H9 (cell line): ENCODE data around the gene AP2S1. TPM values are rescaled to one million over a fixed set of nuclear protein-coding genes. Genes with fewer than 3 reads are reported as not detected.

Source experiments
- DNase-seq: peaks from one replicate; pipeline ENCODE4 v3.0.0-alpha.2; 2017
- H2AFZ ChIP-seq: one replicate; pipeline ENCODE4 v1.6.1; 2013; ENCODE audit warnings: mild to moderate bottlenecking, low read length, control low read depth, moderate library complexity
- H2AK5ac ChIP-seq: 2 replicates; pipeline ENCODE4 v1.6.1; 2013; ENCODE audit warnings: low read length, control low read depth, mixed read lengths; ENCODE audit not compliant: insufficient read length
- H2BK120ac ChIP-seq: one replicate; pipeline ENCODE4 v1.6.1; 2013; ENCODE audit warnings: low read depth, mild to moderate bottlenecking, low read length, control low read depth, inconsistent platforms; ENCODE audit not compliant: poor library complexity, severe bottlenecking
- H2BK12ac ChIP-seq: 2 replicates; pipeline ENCODE4 v1.6.1; 2013; ENCODE audit warnings: low read length, control low read depth, mixed read lengths, low read depth; ENCODE audit not compliant: insufficient read length
- H2BK15ac ChIP-seq: 2 replicates; pipeline ENCODE4 v1.6.1; 2013; ENCODE audit warnings: low read depth, low read length, control low read depth
- H2BK20ac ChIP-seq: one replicate; pipeline ENCODE4 v1.6.1; 2013; ENCODE audit warnings: low read depth, mild to moderate bottlenecking, low read length, control low read depth, inconsistent platforms; ENCODE audit not compliant: poor library complexity, severe bottlenecking
- H2BK5ac ChIP-seq: 2 replicates; pipeline ENCODE4 v1.6.1; 2013; ENCODE audit warnings: low read length, control low read depth, mixed read lengths; ENCODE audit not compliant: insufficient read length
- H3K14ac ChIP-seq: 2 replicates; pipeline ENCODE4 v1.6.1; 2013; ENCODE audit warnings: low read length, control low read depth; ENCODE audit not compliant: insufficient read depth
- H3K18ac ChIP-seq: 2 replicates; pipeline ENCODE4 v1.6.1; 2013; ENCODE audit warnings: low read depth, mild to moderate bottlenecking, mixed read lengths, low read length, control low read depth; ENCODE audit not compliant: insufficient read length
- H3K23ac ChIP-seq: 2 replicates; pipeline ENCODE4 v1.6.1; 2013; ENCODE audit warnings: low read length, control low read depth, mixed read lengths, low read depth; ENCODE audit not compliant: insufficient read length
- H3K23me2 ChIP-seq: 2 replicates; pipeline ENCODE4 v1.6.1; 2013; ENCODE audit warnings: low read depth, mild to moderate bottlenecking, mixed read lengths, low read length, control low read depth; ENCODE audit not compliant: insufficient read length, poor library complexity, severe bottlenecking
- H3K27ac ChIP-seq: 2 replicates; pipeline ENCODE4 v1.5.1; 2013; ENCODE audit warnings: low read length, control low read depth, mixed read lengths, low read depth; ENCODE audit not compliant: insufficient read length
- H3K27me3 ChIP-seq: 2 replicates; pipeline ENCODE4 v1.6.1; 2013; ENCODE audit warnings: low read length, control low read depth, inconsistent platforms; ENCODE audit not compliant: insufficient read depth
- H3K4ac ChIP-seq: 2 replicates; pipeline ENCODE4 v1.6.1; 2013; ENCODE audit warnings: low read depth, mild to moderate bottlenecking, control low read depth, inconsistent platforms, low read length, moderate library complexity
- H3K4me1 ChIP-seq: 2 replicates; pipeline ENCODE4 v1.6.1; 2013; ENCODE audit warnings: low read length, control low read depth, inconsistent platforms; ENCODE audit not compliant: insufficient read depth
- H3K4me2 ChIP-seq: 2 replicates; pipeline ENCODE4 v1.6.1; 2013; ENCODE audit warnings: low read length, control low read depth, mixed read lengths; ENCODE audit not compliant: insufficient read length, insufficient read depth
- H3K56ac ChIP-seq: 2 replicates; pipeline ENCODE4 v1.6.1; 2013; ENCODE audit warnings: low read depth, mild to moderate bottlenecking, mixed read lengths, low read length, control low read depth; ENCODE audit not compliant: insufficient read length
- H3K79me1 ChIP-seq: 2 replicates; pipeline ENCODE4 v1.6.1; 2013; ENCODE audit warnings: low read depth, mild to moderate bottlenecking, moderate library complexity, low read length, control low read depth, inconsistent platforms; ENCODE audit not compliant: insufficient read depth, poor library complexity, severe bottlenecking
- H3K79me2 ChIP-seq: 2 replicates; pipeline ENCODE4 v1.6.1; 2013; ENCODE audit warnings: low read length, control low read depth, inconsistent platforms; ENCODE audit not compliant: insufficient read depth
- H3K9ac ChIP-seq: 2 replicates; pipeline ENCODE4 v1.6.1; 2013; ENCODE audit warnings: low read length, control low read depth, mixed read lengths; ENCODE audit not compliant: insufficient read length; ENCODE audit errors: extremely low read depth
- H3K9me3 ChIP-seq: one replicate; pipeline ENCODE4 v1.6.1; 2013; ENCODE audit warnings: low read depth, low read length, inconsistent platforms; ENCODE audit not compliant: control insufficient read depth
- H3T11ph ChIP-seq: one replicate; pipeline ENCODE4 v1.6.1; 2013; ENCODE audit warnings: mild to moderate bottlenecking, low read length, control low read depth, inconsistent platforms
- H4K20me1 ChIP-seq: one replicate; pipeline ENCODE4 v1.6.1; 2013; ENCODE audit not compliant: control insufficient read depth, insufficient read length, insufficient read depth
- H4K5ac ChIP-seq: 2 replicates; pipeline ENCODE4 v1.6.1; 2013; ENCODE audit warnings: low read depth, mild to moderate bottlenecking, mixed read lengths, low read length, control low read depth; ENCODE audit not compliant: insufficient read length
- H4K8ac ChIP-seq: replicated peaks from 2 replicates; pipeline ENCODE4 v1.6.1; 2013; ENCODE audit warnings: low read length, control low read depth, mixed read lengths, low read depth; ENCODE audit not compliant: insufficient read length
- H4K91ac ChIP-seq: 2 replicates; pipeline ENCODE4 v1.6.1; 2013; ENCODE audit warnings: low read depth, mild to moderate bottlenecking, moderate library complexity, mixed read lengths, low read length, control low read depth; ENCODE audit not compliant: insufficient read length
- H3K27ac Mint-ChIP-seq, 3 experiments: 2 replicates in 2 of 3; 3 replicates in 1 of 3; pipeline ENCODE4 v1.8.0; 2020 to 2021; ENCODE audit warnings: mixed read lengths in 3 of 3, mild to moderate bottlenecking in 1 of 3, moderate library complexity in 1 of 3
- H3K27me3 Mint-ChIP-seq: 2 replicates; pipeline ENCODE4 v1.8.0; 2021; ENCODE audit warnings: low read depth, mild to moderate bottlenecking, moderate library complexity, mixed read lengths
- H3K36me3 Mint-ChIP-seq, 3 experiments: 2 replicates in 2 of 3; 3 replicates in 1 of 3; pipeline ENCODE4 v1.8.0; 2020 to 2021; ENCODE audit warnings: low read depth in 3 of 3, mixed read lengths in 3 of 3; ENCODE audit not compliant: insufficient read depth in 1 of 3
- H3K4me1 Mint-ChIP-seq, 2 experiments: 2 replicates each; pipeline ENCODE4 v1.8.0; 2020; ENCODE audit warnings: mixed read lengths in 2 of 2
- H3K4me3 Mint-ChIP-seq, 2 experiments: 2 replicates in 1 of 2; 3 replicates in 1 of 2; pipeline ENCODE4 v1.8.0; 2020 to 2021; ENCODE audit warnings: mild to moderate bottlenecking in 2 of 2, mixed read lengths in 2 of 2, moderate library complexity in 1 of 2
- H3K9me3 Mint-ChIP-seq, 2 experiments: 2 replicates in 1 of 2; 3 replicates in 1 of 2; pipeline ENCODE4 v1.8.0; 2020; ENCODE audit warnings: mild to moderate bottlenecking in 2 of 2, mixed read lengths in 2 of 2, moderate library complexity in 1 of 2
- WGBS: extraction: QIAGEN DNeasy Blood & Tissue Kit; methylation state at CpG from one replicate; pipeline ENCODE4 v1.1.7; 2013; ENCODE audit warnings: missing lambda C conversion rate, low lambda C conversion rate, mixed read lengths; ENCODE audit not compliant: insufficient read length; ENCODE audit errors: extremely low coverage; 5-methylcytosine and 5-hydroxymethylcytosine counted together
- total RNA-seq: library from RNA; stranded (reverse); gene quantifications from 2 replicates; pipeline ENCODE4 v1.2.1, GENCODE V29; 2021
- TF ChIP-seq, protein P1 (sequence below): fragments of 200-600 bp; sonication (generic); conservative IDR thresholded peaks from 3 replicates; pipeline ENCODE4 v1.8.0; 2021; ENCODE audit warnings: antibody characterized with exemption, mild to moderate bottlenecking

The AP2S1 gene
- total RNA-seq, 1 experiment from 2014 or later = 193 TPM

DNA sequence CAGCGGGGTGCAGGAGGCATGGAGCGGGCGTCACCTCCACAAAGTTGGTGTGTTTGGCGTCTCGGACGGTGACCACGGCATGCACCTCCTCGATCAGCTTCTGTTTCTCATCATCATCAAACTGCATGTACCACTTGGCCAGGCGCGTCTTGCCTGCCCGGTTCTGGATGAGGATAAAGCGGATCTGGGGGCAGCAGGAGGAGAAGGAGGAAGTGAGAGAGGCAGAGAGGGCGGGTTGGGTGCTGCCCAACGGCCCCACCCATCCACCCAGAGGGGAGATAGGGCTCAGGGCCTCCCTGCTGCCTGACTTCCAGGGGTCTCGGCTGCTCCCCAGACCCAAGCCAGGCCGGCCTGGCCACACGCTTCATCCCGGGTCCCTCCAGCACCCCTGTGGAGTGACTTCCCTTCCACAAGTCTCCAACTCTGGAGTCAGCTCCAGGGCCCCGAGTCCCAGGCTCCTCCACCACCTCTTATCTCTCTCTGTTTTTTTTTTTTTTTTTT lies 4.6 kb downstream of the AP2S1 start:
- Mint-ChIP-seq H3K4me1 (peaks cover 11 to 12% of the 10 kb centered on the region in 2 experiments), H3K4me3 (no peak overlapping the region), H3K27me3 (no peaks in the 10 kb centered on the region; the same call in 1 of the 2 replicates), H3K27ac (peak overlapping the region in 1 of 3 experiments; percentile 91; a peak in 2 of 7 replicates), H3K36me3 (peaks cover 11 to 39% (median 39%) of the 10 kb centered on the region in 3 experiments; a peak in 6 of 7 replicates), H3K9me3 (no peaks in the 10 kb centered on the region; a peak in 1 of 5 replicates)
- H2BK15ac ChIP-seq = no peak overlapping the region
- no peak overlapping the region for H3K56ac ChIP-seq
- no peak overlapping the region for H2BK5ac ChIP-seq
- H3K4ac ChIP-seq = no peak overlapping the region
- no peak overlapping the region for H3K18ac ChIP-seq
- H4K20me1 ChIP-seq = no peaks in the 10 kb centered on the region
- H2BK20ac ChIP-seq = no peak overlapping the region
- H3K79me1 ChIP-seq = no peaks in the 10 kb centered on the region
- no CpG with 5 or more reads among the region's 19 CpGs for WGBS
- no peaks in the 10 kb centered on the region for H3K4me1 ChIP-seq
- H3K9me3 ChIP-seq = no peaks in the 10 kb centered on the region
- TF ChIP-seq, protein P1, sequence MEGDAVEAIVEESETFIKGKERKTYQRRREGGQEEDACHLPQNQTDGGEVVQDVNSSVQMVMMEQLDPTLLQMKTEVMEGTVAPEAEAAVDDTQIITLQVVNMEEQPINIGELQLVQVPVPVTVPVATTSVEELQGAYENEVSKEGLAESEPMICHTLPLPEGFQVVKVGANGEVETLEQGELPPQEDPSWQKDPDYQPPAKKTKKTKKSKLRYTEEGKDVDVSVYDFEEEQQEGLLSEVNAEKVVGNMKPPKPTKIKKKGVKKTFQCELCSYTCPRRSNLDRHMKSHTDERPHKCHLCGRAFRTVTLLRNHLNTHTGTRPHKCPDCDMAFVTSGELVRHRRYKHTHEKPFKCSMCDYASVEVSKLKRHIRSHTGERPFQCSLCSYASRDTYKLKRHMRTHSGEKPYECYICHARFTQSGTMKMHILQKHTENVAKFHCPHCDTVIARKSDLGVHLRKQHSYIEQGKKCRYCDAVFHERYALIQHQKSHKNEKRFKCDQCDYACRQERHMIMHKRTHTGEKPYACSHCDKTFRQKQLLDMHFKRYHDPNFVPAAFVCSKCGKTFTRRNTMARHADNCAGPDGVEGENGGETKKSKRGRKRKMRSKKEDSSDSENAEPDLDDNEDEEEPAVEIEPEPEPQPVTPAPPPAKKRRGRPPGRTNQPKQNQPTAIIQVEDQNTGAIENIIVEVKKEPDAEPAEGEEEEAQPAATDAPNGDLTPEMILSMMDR = no peak
- H3K27ac ChIP-seq = no peak overlapping the region
- no peak overlapping the region for H3K14ac ChIP-seq
- H4K5ac ChIP-seq = no peak overlapping the region
- no peak overlapping the region for H3K23ac ChIP-seq
- no peaks in the 10 kb centered on the region for H3K27me3 ChIP-seq
- no peak overlapping the region for H2BK12ac ChIP-seq
- no peak overlapping the region for H3K9ac ChIP-seq
- no peak overlapping the region for H4K8ac ChIP-seq
- no peak for DNase-seq
- no peaks in the 10 kb centered on the region; the same call in 1 of the 2 replicates for H3K79me2 ChIP-seq
- peaks cover 4% of the 10 kb centered on the region for H3K23me2 ChIP-seq
- H4K91ac ChIP-seq = no peak overlapping the region
- no peak overlapping the region for H3K4me2 ChIP-seq
- H2AFZ ChIP-seq = no peak overlapping the region
- H2AK5ac ChIP-seq = no peak overlapping the region
- no peak overlapping the region for H3T11ph ChIP-seq
- H2BK120ac ChIP-seq = no peak overlapping the region
